K562 (cell line): ENCODE measurements around the gene FRAT2. TPM values are rescaled to one million over a fixed set of nuclear protein-coding genes. Genes with fewer than 3 reads are reported as not detected.

Experiments
- ATAC-seq: fragments of 200-7000 bp; cut with Tn5 transposase; 3 replicates; pipeline ENCODE4 v1.9.1; 2020; ENCODE audit warnings: moderate library complexity
- Bru-seq: library from RNA; stranded (reverse); fragments of 400-500 nt; gene quantifications from one replicate; lab custom pipeline; 2021; lab: Mats Ljungman, UMichigan
- BruChase-seq, 2 experiments: library from RNA; stranded (reverse); fragments of 400-500 nt; gene quantifications; one replicate each; lab custom pipeline; 2021; lab: Mats Ljungman, UMichigan
- BruUV-seq: library from RNA; stranded (reverse); fragments of 400-500 nt; replicated peaks from 2 replicates; lab custom pipeline; 2021; lab: Mats Ljungman, UMichigan
- CTCF ChIA-PET: fragments of 300-600 bp; formaldehyde crosslinking; extraction: SDS; loops from one replicate; lab custom pipeline; 2021; ENCODE audit warnings: low intra/inter-chr PET ratio; lab: Yijun Ruan, JAX
- POLR2A ChIA-PET: fragments of 300-600, 350-650 bp; sonication (Branson Sonifier 250); formaldehyde crosslinking; extraction: SDS; loops from one replicate; lab custom pipeline; 2021; ENCODE audit warnings: antibody characterized with exemption, inconsistent platforms; lab: Yijun Ruan, JAX
- DNase-seq, 4 experiments: peaks; one replicate each; pipeline versions ENCODE4 v3.0.0 to v3.0.0-alpha.2; 2011 to 2018; ENCODE audit warnings: low spot score in 3 of 4, mixed read lengths in 3 of 4; ENCODE audit errors: extremely low read depth in 1 of 4
- FAIRE-seq: peaks from 2 replicates; lab custom pipeline; 2011; peaks lifted over from hg19 to GRCh38; lab: Jason Lieb, UNC
- H2AFZ ChIP-seq: 2 replicates; pipeline ENCODE4 v1.6.0; 2011; ENCODE audit warnings: low read depth, low read length, control low read depth, inconsistent platforms
- H3K27ac ChIP-seq: fragments of 200-600 bp; 3 replicates; pipeline ENCODE4 v1.8.0; 2011; ENCODE audit warnings: low read depth, mild to moderate bottlenecking, control low read depth, inconsistent platforms, low read length, moderate library complexity, mixed read lengths; ENCODE audit errors: extremely low read depth
- H3K27me3 ChIP-seq, 2 experiments: fragments of 300-600 bp in 1 of 2; 2 replicates in 1 of 2; 3 replicates in 1 of 2; pipeline versions ENCODE4 v1.6.0 to v1.8.0; 2011; ENCODE audit warnings: inconsistent platforms in 2 of 2, low read length in 2 of 2, mild to moderate bottlenecking in 1 of 2, mixed read lengths in 1 of 2, moderate library complexity in 1 of 2; ENCODE audit not compliant: control insufficient read depth in 2 of 2, insufficient read depth in 2 of 2
- H3K36me3 ChIP-seq: fragments of 300-600 bp; 3 replicates; pipeline ENCODE4 v1.8.0; 2011; ENCODE audit warnings: mild to moderate bottlenecking, low read length, inconsistent platforms; ENCODE audit not compliant: control insufficient read depth, insufficient read depth
- H3K4me1 ChIP-seq, 2 experiments: fragments of 200-600 bp in 1 of 2; replicated peaks in 1 of 2; 2 replicates in 1 of 2; 3 replicates in 1 of 2; pipeline versions ENCODE4 v1.5.1 to v1.8.0; 2011; ENCODE audit warnings: inconsistent platforms in 2 of 2, low read length in 2 of 2, mild to moderate bottlenecking in 1 of 2, mixed read lengths in 1 of 2, moderate library complexity in 1 of 2; ENCODE audit not compliant: control insufficient read depth in 2 of 2, insufficient read depth in 2 of 2
- H3K4me2 ChIP-seq: 2 replicates; pipeline ENCODE4 v1.6.1; 2011; ENCODE audit warnings: low read length, control low read depth, inconsistent platforms, mixed read lengths; ENCODE audit not compliant: insufficient read depth
- H3K4me3 ChIP-seq: fragments of 200-600 bp; sonication (generic), shearing (Covaris generic); 2 replicates; pipeline ENCODE4 v1.5.1; 2016; ENCODE audit warnings: control low read depth, inconsistent platforms
- H3K79me2 ChIP-seq: fragments of 200-600 bp; 3 replicates; pipeline ENCODE4 v1.8.0; 2011; ENCODE audit warnings: low read length, inconsistent platforms; ENCODE audit not compliant: control insufficient read depth, insufficient read depth
- H3K9ac ChIP-seq, 2 experiments: 2 replicates each; pipeline versions ENCODE4 v1.6.0 to v1.6.1; 2011; ENCODE audit warnings: low read depth in 2 of 2, low read length in 2 of 2, control low read depth in 1 of 2, inconsistent platforms in 1 of 2, mild to moderate bottlenecking in 1 of 2, mixed read lengths in 1 of 2; ENCODE audit not compliant: insufficient read depth in 1 of 2
- H3K9me1 ChIP-seq: one replicate; pipeline ENCODE4 v1.6.0; 2011; ENCODE audit warnings: inconsistent platforms, mild to moderate bottlenecking, low read length, moderate library complexity; ENCODE audit not compliant: control insufficient read depth, insufficient read depth
- H3K9me3 ChIP-seq: replicated peaks from 2 replicates; pipeline ENCODE4 v1.5.1; 2011; ENCODE audit warnings: low read depth, low read length, inconsistent platforms; ENCODE audit not compliant: control insufficient read depth, insufficient read depth
- H4K20me1 ChIP-seq: replicated peaks from 2 replicates; pipeline ENCODE4 v1.6.1; 2011; ENCODE audit warnings: low read length, inconsistent platforms, mixed read lengths; ENCODE audit not compliant: control insufficient read depth, insufficient read depth
- MGA ChIP-seq: fragments of 450-650 bp; IDR thresholded peaks from 2 replicates; pipeline ENCODE4 v1.6.1; 2016; ENCODE audit warnings: mild to moderate bottlenecking, moderate library complexity
- WGBS: fragments of 100-300 bp; shearing (Covaris generic); methylation state at CpG from one replicate; pipeline ENCODE4 v1.1.6; 2016; ENCODE audit warnings: low coverage, mixed read lengths; ENCODE audit not compliant: insufficient coverage; ENCODE audit errors: missing lambda C conversion rate; 5-methylcytosine and 5-hydroxymethylcytosine counted together
- in situ Hi-C: fragments of 300-500 bp; cut with MboI; formaldehyde crosslinking; loops from 4 replicates; pipeline ENCODE4 v1.15.0; 2018; ENCODE audit warnings: inconsistent platforms, mixed read lengths
- intact Hi-C: fragments of 100-400 bp; cut with micrococcal nuclease; formaldehyde crosslinking; loops from 2 replicates; pipeline ENCODE4 v1.14.2; 2022
- long read RNA-seq, 3 experiments: library from polyadenylated mRNA in 2 of 3; library from RNA in 1 of 3; unstranded in 2 of 3; stranded (forward) in 1 of 3; transcript quantifications; one replicate each; pipeline ENCODE4 v2.0.0, GENCODE V29; 2019 to 2022
- polyA minus RNA-seq, 3 experiments: library from RNA; depleted of rRNA, polyadenylated mRNA; stranded (reverse); fragments of >200 nt; gene quantifications; 2 replicates each; pipeline ENCODE4 v1.2.3, GENCODE V29; 2011
- polyA plus RNA-seq, 8 experiments: library from polyadenylated mRNA; depleted of rRNA in 4 of 8; stranded (reverse) in 5 of 8; unstranded in 3 of 8; fragments of >200 nt; fragmentation: Nextera tagmentation in 2 of 8; fragmentation: Illumina TruSeq in 1 of 8; extraction: Ambion mirVana in 2 of 8; extraction: Trizol in 1 of 8; gene quantifications; 2 replicates each; pipeline versions ENCODE4 v1.2.1 to v1.2.3, GENCODE V29; 2011 to 2014; ENCODE audit warnings: inconsistent platforms in 1 of 8, missing spikeins in 1 of 8
- total RNA-seq, 7 experiments: library from RNA; depleted of rRNA in 6 of 7; stranded (reverse); fragments of >200 nt in 6 of 7; fragmentation: Illumina TruSeq in 2 of 7; extraction: Trizol in 2 of 7; gene quantifications; 2 replicates each; pipeline versions ENCODE4 v1.2.1 to v1.2.3, GENCODE V29; 2011 to 2021; ENCODE audit warnings: low replicate concordance in 1 of 7

Gene FRAT2, protein sequence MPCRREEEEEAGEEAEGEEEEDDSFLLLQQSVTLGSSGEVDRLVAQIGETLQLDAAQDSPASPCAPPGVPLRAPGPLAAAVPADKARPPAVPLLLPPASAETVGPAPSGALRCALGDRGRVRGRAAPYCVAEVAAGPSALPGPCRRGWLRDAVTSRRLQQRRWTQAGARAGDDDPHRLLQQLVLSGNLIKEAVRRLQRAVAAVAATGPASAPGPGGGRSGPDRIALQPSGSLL
- 5.7 and 5.9 TPM in 2 replicates for total RNA-seq (2011; cell fraction: chromatin; rRNA removed; ENCODE audit: low replicate concordance)
- total RNA-seq (2011; cell fraction: nucleolus; rRNA removed) = 8.5 and 8.7 TPM in 2 replicates
- 7.8 and 7.9 TPM in 2 replicates for total RNA-seq (2011; cell fraction: nucleoplasm; rRNA removed)
- total RNA-seq (2014; rRNA removed) (29.1 and 29.6 TPM in 2 replicates), total RNA-seq (2014; rRNA removed; fragmentation: Illumina TruSeq; extraction: Trizol) (19.5 and 24.2 TPM in 2 replicates), total RNA-seq (2015; rRNA removed; fragmentation: Illumina TruSeq; extraction: Trizol) (18.1 and 19.1 TPM in 2 replicates), total RNA-seq (2021) (27.2 and 31.7 TPM in 2 replicates), polyA plus RNA-seq (2011; rRNA removed) (9.9 and 14.1 TPM in 2 replicates), polyA plus RNA-seq (2014; fragmentation: Illumina TruSeq; extraction: Trizol) (22.6 and 24.5 TPM in 2 replicates), polyA plus RNA-seq (2014; fragmentation: Nextera tagmentation; extraction: Ambion mirVana) (1 to 10 TPM; 4.3 to 5.3 TPM), polyA plus RNA-seq (2014; rRNA removed) (26.2 and 27.0 TPM in 2 replicates), polyA minus RNA-seq (2011; rRNA and poly(A)+ RNA removed) (9.1 and 9.8 TPM in 2 replicates), Bru-seq, nascent RNA (percentile 87 among the genes with signal in this experiment), BruChase-seq, experiment 1, labeled RNA remaining after a 2-hour chase (percentile 82 among the genes with signal in this experiment), BruChase-seq, experiment 2, labeled RNA remaining after a 6-hour chase (percentile 81 among the genes with signal in this experiment)
- 13.8 and 18.7 TPM in 2 replicates for polyA plus RNA-seq (2011; cell fraction: cytosol; rRNA removed)
- polyA plus RNA-seq (2011; cell fraction: nucleus; rRNA removed) = 7.4 and 7.5 TPM in 2 replicates
- 11.5 and 14.1 TPM in 2 replicates for polyA plus RNA-seq (2012)
- 5.7 and 5.9 TPM in 2 replicates for polyA minus RNA-seq (2011; cell fraction: cytosol; rRNA and poly(A)+ RNA removed)
- 3.4 and 5.4 TPM in 2 replicates for polyA minus RNA-seq (2011; cell fraction: nucleus; rRNA and poly(A)+ RNA removed)
- long read RNA-seq, experiment 1, transcript FRAT2-201 (1 exons, 2,213 nt) = major isoform, 220 of 220 reads
- long read RNA-seq, experiment 1, partial matches to known transcripts = 0 of 220 reads
- long read RNA-seq, experiment 1, other reads (novel, unspliced or antisense) = 0 of 220 reads
- long read RNA-seq, experiment 2, transcript FRAT2-201 (1 exons, 2,213 nt) = major isoform, 32 of 32 reads
- long read RNA-seq, experiment 2, partial matches to known transcripts = 0 of 32 reads
- long read RNA-seq, experiment 2, other reads (novel, unspliced or antisense) = 0 of 32 reads
- long read RNA-seq, experiment 3, transcript FRAT2-201 (1 exons, 2,213 nt) = major isoform, 6 of 6 reads
- long read RNA-seq, experiment 3, partial matches to known transcripts = 0 of 6 reads
- long read RNA-seq, experiment 3, other reads (novel, unspliced or antisense) = 0 of 6 reads

- FAIRE-seq = peak; percentile 69
- TF ChIP-seq MGA = peak; percentile 57; the same call in 1 of the 2 replicates
Observed at GRCh38 chr10:97334370-97335175, at the start of gene FRAT2. Gene FRAT2 (minus strand): TSS chr10:97334729. CDS start chr10:97334572, 157 bp downstream.

More at GRCh38 chr10:97334370-97335175, at the start of gene FRAT2:
- Histone ChIP-seq H3K79me2 (peaks cover 45% of the 10 kb centered on the region), H3K4me2 (peak within 1 kb of the TSS; percentile 92), H3K4me3 (peak within 1 kb of the TSS; percentile 73), H3K27ac (peak within 1 kb of the TSS; percentile 98), H3K9me1 (no peaks in the 10 kb centered on the region), H2AFZ (peak within 1 kb of the TSS; percentile 97), H3K27me3 (no peaks in the 10 kb centered on the region), H3K36me3 (peaks cover 20% of the 10 kb centered on the region; the same call in 2 of the 3 replicates), H3K9me3 (no peaks in the 10 kb centered on the region), H3K9ac (peak within 1 kb of the TSS; percentile 93 to 96), H3K4me1 (peaks cover 14 to 32% of the 10 kb centered on the region in 2 experiments), H4K20me1 (no peaks in the 10 kb centered on the region)
- ChIA-PET CTCF (no interaction called here), POLR2A (interaction anchor here (0.6 to 1.8 kb wide), 3 partner anchors 9 to 1111 kb away, joined by 3 to 6 read pairs (median 3); partner anchors contain the start of gene FRAT1)
- WGBS = under 1% methylated on average over 27 of the region's 103 CpGs
- in situ Hi-C loops = no loop called here
- ATAC-seq = peak; percentile 87
- no TSS peak for BruUV-seq
- DNase-seq = peak; percentile 90 to 94 (median 92)
- intact Hi-C loops = loop anchor here (5.0 kb wide), 1 partner anchor 42 kb away; the partner anchor contains the start of gene ARHGAP19
